Sigmoid colon (tissue), 4 donors: Measurements from ENCODE around the gene GPATCH2.

Experiments used
- POLR2A ChIP-seq, 2 donors: fragments of 450-650 bp; IDR thresholded peaks; one replicate each; pipeline ENCODE4 v1.6.1; 2016; ENCODE audit warnings: antibody characterized with exemption in 2 of 2, mild to moderate bottlenecking in 2 of 2, moderate library complexity in 2 of 2
- POLR2AphosphoS5 ChIP-seq, 4 donors: sonication (generic); formaldehyde crosslinking; IDR thresholded peaks; one replicate each; pipeline ENCODE4 v1.6.1; 2017; ENCODE audit warnings: antibody characterized with exemption in 4 of 4

- no peak for TF ChIP-seq POLR2AphosphoS5 (IDR thresholded peaks at IDR 0.05)
- TF ChIP-seq POLR2A (IDR thresholded peaks at IDR 0.05), result no peak
Measured at GRCh38 chr1:217418269-217419193, 212.4 kb downstream of the GPATCH2 start.
